ENCODE results near the gene LAMA2. TPM values are rescaled to one million over a fixed set of nuclear protein-coding genes. Genes with fewer than 3 reads are reported as not detected.

The LAMA2 gene
- total RNA-seq, 1 experiment from 2014 or later = 2.2 TPM

DNA sequence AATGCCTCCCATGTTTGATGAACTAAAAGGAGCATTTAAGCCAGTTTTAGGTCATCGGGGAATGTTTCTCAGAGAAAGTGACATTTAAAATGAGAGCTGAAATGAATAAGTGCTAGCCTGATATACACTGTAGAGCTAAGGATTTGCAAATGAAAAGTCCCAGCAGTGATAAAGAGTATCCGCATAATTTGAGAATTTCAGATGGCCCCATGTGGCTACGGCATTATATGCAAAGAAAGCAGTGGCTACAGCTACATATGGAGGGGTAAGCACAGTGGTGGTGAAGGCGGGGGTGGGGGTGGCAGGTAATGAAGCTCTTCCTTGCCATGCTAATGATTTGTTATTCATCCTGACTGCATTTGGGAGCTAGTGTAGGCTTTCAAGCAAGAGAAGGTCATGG is 455.7 kb downstream of the LAMA2 start:
- H3K27me3 Mint-ChIP-seq (ENCODE audit: insufficient read depth, unreplicated experiment) = no peaks in the 10 kb centered on the region
- ChIA-PET POLR2A (no interaction called here), CTCF (interaction anchor here (0.5 to 1.1 kb wide), 2 partner anchors 32 to 59 kb away, joined by 3 to 7 read pairs; no protein-coding TSS in a partner anchor)
- TF ChIP-seq, protein P1, sequence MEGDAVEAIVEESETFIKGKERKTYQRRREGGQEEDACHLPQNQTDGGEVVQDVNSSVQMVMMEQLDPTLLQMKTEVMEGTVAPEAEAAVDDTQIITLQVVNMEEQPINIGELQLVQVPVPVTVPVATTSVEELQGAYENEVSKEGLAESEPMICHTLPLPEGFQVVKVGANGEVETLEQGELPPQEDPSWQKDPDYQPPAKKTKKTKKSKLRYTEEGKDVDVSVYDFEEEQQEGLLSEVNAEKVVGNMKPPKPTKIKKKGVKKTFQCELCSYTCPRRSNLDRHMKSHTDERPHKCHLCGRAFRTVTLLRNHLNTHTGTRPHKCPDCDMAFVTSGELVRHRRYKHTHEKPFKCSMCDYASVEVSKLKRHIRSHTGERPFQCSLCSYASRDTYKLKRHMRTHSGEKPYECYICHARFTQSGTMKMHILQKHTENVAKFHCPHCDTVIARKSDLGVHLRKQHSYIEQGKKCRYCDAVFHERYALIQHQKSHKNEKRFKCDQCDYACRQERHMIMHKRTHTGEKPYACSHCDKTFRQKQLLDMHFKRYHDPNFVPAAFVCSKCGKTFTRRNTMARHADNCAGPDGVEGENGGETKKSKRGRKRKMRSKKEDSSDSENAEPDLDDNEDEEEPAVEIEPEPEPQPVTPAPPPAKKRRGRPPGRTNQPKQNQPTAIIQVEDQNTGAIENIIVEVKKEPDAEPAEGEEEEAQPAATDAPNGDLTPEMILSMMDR (IDR thresholded peaks at IDR 0.05; ENCODE audit: unreplicated experiment) = no peak
- H3K36me3 Mint-ChIP-seq (ENCODE audit: insufficient read depth, unreplicated experiment) = peaks cover 6% of the 10 kb centered on the region
- H3K4me3 Mint-ChIP-seq (ENCODE audit: unreplicated experiment) = no peak overlapping the region
- DNase-seq (ENCODE audit: unreplicated experiment) = no peak
- H3K9me3 Mint-ChIP-seq (ENCODE audit: unreplicated experiment) = peaks cover 7% of the 10 kb centered on the region
- BruUV-seq (replicated peaks) = no TSS peak
- intact Hi-C loops (cut with micrococcal nuclease) = no loop called here
- peaks cover 12% of the 10 kb centered on the region for H3K4me1 Mint-ChIP-seq (ENCODE audit: insufficient read depth, unreplicated experiment)
- H3K27ac Mint-ChIP-seq (ENCODE audit: low read depth, unreplicated experiment) = no peak overlapping the region

DNA sequence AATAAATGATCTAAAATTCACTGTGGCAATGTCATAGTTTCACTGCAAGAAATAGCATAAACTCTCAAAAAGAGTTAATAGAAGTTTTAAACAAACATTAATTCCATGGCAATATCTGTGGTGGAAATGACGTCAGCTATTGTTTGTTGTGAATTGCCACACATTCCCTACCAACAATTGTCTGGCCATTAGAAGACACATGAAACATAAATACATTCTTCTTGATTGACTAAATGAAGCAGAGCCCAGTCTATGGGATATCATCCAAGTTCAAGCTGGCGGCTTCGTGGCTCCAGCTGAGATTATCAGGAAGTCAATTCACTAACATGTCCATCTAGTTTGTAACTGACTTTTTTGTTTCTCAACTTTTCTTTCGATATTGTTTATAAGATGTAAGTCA is 458.0 kb downstream of the LAMA2 start:
- ChIA-PET CTCF (interaction anchor here (0.6 to 1.2 kb wide), 3 partner anchors 30 to 1486 kb away, joined by 3 read pairs; no protein-coding TSS in a partner anchor), POLR2A (interaction anchor here (1.1 to 1.2 kb wide), 2 partner anchors 8 to 22 kb away, joined by 3 read pairs; no protein-coding TSS in a partner anchor)
- TF ChIP-seq, protein P1 (IDR thresholded peaks at IDR 0.05; ENCODE audit: unreplicated experiment) = no peak
- H3K27ac Mint-ChIP-seq (ENCODE audit: low read depth, unreplicated experiment) = peak overlapping the region; percentile 89
- peak; percentile 82 for DNase-seq (ENCODE audit: unreplicated experiment)
- no TSS peak for BruUV-seq (replicated peaks)
- intact Hi-C loops (cut with micrococcal nuclease) = no loop called here
- H3K4me1 Mint-ChIP-seq (ENCODE audit: insufficient read depth, unreplicated experiment) = peaks cover 15% of the 10 kb centered on the region
- peaks cover 6% of the 10 kb centered on the region for H3K36me3 Mint-ChIP-seq (ENCODE audit: insufficient read depth, unreplicated experiment)
- no peaks in the 10 kb centered on the region for H3K27me3 Mint-ChIP-seq (ENCODE audit: insufficient read depth, unreplicated experiment)
- peaks cover 15% of the 10 kb centered on the region for H3K9me3 Mint-ChIP-seq (ENCODE audit: unreplicated experiment)
- no peak overlapping the region for H3K4me3 Mint-ChIP-seq (ENCODE audit: unreplicated experiment)

DNA sequence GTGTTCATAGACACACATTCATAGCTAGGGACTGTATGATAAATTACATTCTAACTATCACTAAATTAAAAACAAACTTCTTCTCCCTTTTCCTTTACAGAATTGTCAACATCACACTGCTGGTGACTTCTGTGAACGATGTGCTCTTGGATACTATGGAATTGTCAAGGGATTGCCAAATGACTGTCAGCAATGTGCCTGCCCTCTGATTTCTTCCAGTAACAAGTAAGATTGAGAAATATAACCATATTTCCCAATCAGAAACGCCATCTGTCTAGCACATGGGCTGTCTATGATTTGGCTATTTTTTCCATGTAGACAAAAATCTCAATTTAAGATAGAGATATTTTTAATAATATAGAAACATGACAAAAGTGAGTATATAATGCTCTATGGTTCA is 459.3 kb downstream of the LAMA2 start:
- BruUV-seq (replicated peaks) = no TSS peak
- H3K4me3 Mint-ChIP-seq (ENCODE audit: unreplicated experiment) = no peak overlapping the region
- intact Hi-C loops (cut with micrococcal nuclease) = no loop called here
- peak; percentile 80 for DNase-seq (ENCODE audit: unreplicated experiment)
- H3K27ac Mint-ChIP-seq (ENCODE audit: low read depth, unreplicated experiment) = peak overlapping the region; percentile 11
- ChIA-PET POLR2A (interaction anchor here (0.6 kb wide), 1 partner anchor 68 kb away, joined by 4 read pairs; no protein-coding TSS in a partner anchor), CTCF (interaction anchor here (1.2 kb wide), 1 partner anchor 28 kb away, joined by 3 read pairs; no protein-coding TSS in a partner anchor)
- H3K4me1 Mint-ChIP-seq (ENCODE audit: insufficient read depth, unreplicated experiment) = peaks cover 18% of the 10 kb centered on the region
- no peaks in the 10 kb centered on the region for H3K27me3 Mint-ChIP-seq (ENCODE audit: insufficient read depth, unreplicated experiment)
- TF ChIP-seq, protein P1 (IDR thresholded peaks at IDR 0.05; ENCODE audit: unreplicated experiment) = no peak
- H3K9me3 Mint-ChIP-seq (ENCODE audit: unreplicated experiment) = peaks cover 15% of the 10 kb centered on the region
- peaks cover 6% of the 10 kb centered on the region for H3K36me3 Mint-ChIP-seq (ENCODE audit: insufficient read depth, unreplicated experiment)

DNA sequence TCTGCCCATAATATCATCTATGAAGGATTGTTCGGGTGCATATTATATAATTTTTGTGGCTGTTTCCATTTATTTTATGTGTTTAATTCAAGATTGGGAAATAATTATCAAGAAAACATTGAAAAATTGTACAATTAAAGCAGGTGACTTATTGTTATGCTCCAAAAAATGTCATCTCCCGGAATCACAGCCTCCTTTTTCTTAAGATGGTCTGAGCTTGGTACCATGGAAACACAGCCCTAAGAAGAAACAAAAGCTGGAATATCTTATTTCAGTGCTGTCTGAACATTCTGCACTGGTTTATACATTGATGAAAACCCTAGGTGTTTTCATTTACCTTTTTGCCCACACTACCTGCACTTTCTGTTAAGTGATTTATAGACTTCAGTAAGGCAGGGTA is 459.9 kb downstream of the LAMA2 start:
- Mint-ChIP-seq H3K9me3 (ENCODE audit: unreplicated experiment) (peaks cover 15% of the 10 kb centered on the region), H3K27ac (ENCODE audit: low read depth, unreplicated experiment) (no peak overlapping the region), H3K4me3 (ENCODE audit: unreplicated experiment) (no peak overlapping the region), H3K36me3 (ENCODE audit: insufficient read depth, unreplicated experiment) (peaks cover 6% of the 10 kb centered on the region), H3K27me3 (ENCODE audit: insufficient read depth, unreplicated experiment) (no peaks in the 10 kb centered on the region), H3K4me1 (ENCODE audit: insufficient read depth, unreplicated experiment) (peaks cover 18% of the 10 kb centered on the region)
- DNase-seq (ENCODE audit: unreplicated experiment) = no peak
- no TSS peak for BruUV-seq (replicated peaks)
- intact Hi-C loops (cut with micrococcal nuclease) = no loop called here
- CTCF ChIA-PET = no interaction called here
- POLR2A ChIA-PET = interaction anchor here (1.3 kb wide), 1 partner anchor 8 kb away, joined by 4 read pairs; no protein-coding TSS in a partner anchor
- TF ChIP-seq, protein P1 (IDR thresholded peaks at IDR 0.05; ENCODE audit: unreplicated experiment) = no peak
